Mesendoderm (in vitro differentiated cells): Measurements from ENCODE around the gene MRPL48.

Source experiments
- DNase-seq: peaks from one replicate; pipeline ENCODE4 v3.0.0; 2013
- H2AK5ac ChIP-seq: 2 replicates; pipeline ENCODE4 v1.6.1; 2013; ENCODE audit warnings: low read length, inconsistent platforms
- H2BK120ac ChIP-seq: 2 replicates; pipeline ENCODE4 v1.6.1; 2013; ENCODE audit warnings: low read depth, mild to moderate bottlenecking, low read length, moderate library complexity, mixed read lengths
- H2BK15ac ChIP-seq: replicated peaks from 2 replicates; pipeline ENCODE4 v1.6.1; 2013; ENCODE audit warnings: low read depth, mild to moderate bottlenecking, moderate library complexity
- H2BK5ac ChIP-seq: 2 replicates; pipeline ENCODE4 v1.6.1; 2013; ENCODE audit warnings: low read length, inconsistent platforms
- H3K18ac ChIP-seq: 2 replicates; pipeline ENCODE4 v1.6.1; 2013; ENCODE audit warnings: mild to moderate bottlenecking, low read length, mixed read lengths
- H3K23ac ChIP-seq: one replicate; pipeline ENCODE4 v1.6.1; 2013; ENCODE audit warnings: low read length
- H3K27ac ChIP-seq: 2 replicates; pipeline ENCODE4 v1.5.1; 2013; ENCODE audit warnings: low read depth, mild to moderate bottlenecking, inconsistent platforms, low read length, moderate library complexity
- H3K27me3 ChIP-seq: 2 replicates; pipeline ENCODE4 v1.6.1; 2013; ENCODE audit warnings: low read length, control low read depth, mild to moderate bottlenecking, inconsistent platforms; ENCODE audit not compliant: insufficient read depth, poor library complexity
- H3K36me3 ChIP-seq: 2 replicates; pipeline ENCODE4 v1.6.1; 2013; ENCODE audit warnings: low read length, inconsistent platforms; ENCODE audit not compliant: control insufficient read depth, insufficient read depth
- H3K4ac ChIP-seq: one replicate; pipeline ENCODE4 v1.6.1; 2013; ENCODE audit warnings: low read depth, mild to moderate bottlenecking, low read length, moderate library complexity
- H3K4me1 ChIP-seq: 2 replicates; pipeline ENCODE4 v1.6.1; 2013; ENCODE audit warnings: low read depth, low read length, inconsistent platforms; ENCODE audit not compliant: control insufficient read depth
- H3K4me2 ChIP-seq: 2 replicates; pipeline ENCODE4 v1.6.1; 2013; ENCODE audit warnings: low read length
- H3K4me3 ChIP-seq: 2 replicates; pipeline ENCODE4 v1.5.1; 2013; ENCODE audit warnings: mild to moderate bottlenecking, low read length
- H3K56ac ChIP-seq: one replicate; pipeline ENCODE4 v1.6.1; 2013; ENCODE audit warnings: low read length
- H3K79me1 ChIP-seq: 2 replicates; pipeline ENCODE4 v1.6.1; 2013; ENCODE audit warnings: low read length, inconsistent platforms
- H3K79me2 ChIP-seq: 2 replicates; pipeline ENCODE4 v1.6.1; 2013; ENCODE audit warnings: mild to moderate bottlenecking, low read length; ENCODE audit not compliant: control insufficient read depth, insufficient read depth
- H3K9ac ChIP-seq: 2 replicates; pipeline ENCODE4 v1.6.1; 2013; ENCODE audit warnings: low read length, inconsistent platforms
- H4K5ac ChIP-seq: one replicate; pipeline ENCODE4 v1.6.1; 2013; ENCODE audit warnings: low read length
- H4K8ac ChIP-seq: one replicate; pipeline ENCODE4 v1.6.1; 2013; ENCODE audit warnings: low read depth, mild to moderate bottlenecking, control low read depth, low read length, moderate library complexity
- WGBS: extraction: QIAGEN DNeasy Blood & Tissue Kit; methylation state at CpG from one replicate; pipeline ENCODE4 v1.1.7; 2013; ENCODE audit warnings: low lambda C conversion rate, missing lambda C conversion rate; ENCODE audit not compliant: insufficient coverage; ENCODE audit errors: extremely low coverage; 5-methylcytosine and 5-hydroxymethylcytosine counted together

Gene MRPL48

DNA sequence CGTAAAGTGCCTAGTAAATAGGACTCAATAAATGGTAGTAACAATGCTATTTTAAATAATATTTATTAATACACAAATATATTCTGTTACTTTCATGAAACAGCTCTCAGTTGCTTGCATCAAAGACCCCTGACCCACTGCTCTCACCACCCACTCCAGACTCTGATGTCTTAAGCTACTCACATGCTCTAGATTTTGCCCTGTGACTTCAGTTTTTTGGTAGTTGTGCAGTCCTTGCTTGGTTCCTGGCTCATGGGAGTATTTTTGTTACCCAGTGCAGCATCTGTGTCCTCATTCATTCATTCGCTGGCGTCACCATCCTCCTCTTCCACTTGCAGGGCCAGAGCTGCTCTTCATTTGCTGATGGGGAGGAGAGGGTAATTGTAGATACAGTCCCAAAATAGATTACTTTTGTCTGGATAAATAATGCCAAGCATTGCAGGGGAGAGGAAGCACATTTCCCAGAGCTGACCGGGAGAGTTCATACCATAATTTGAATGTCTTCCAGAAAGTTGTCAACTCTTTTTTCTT, 12.7 kb downstream of the MRPL48 start:
- H3K56ac ChIP-seq: no peak overlapping the region
- H3K4me2 ChIP-seq: no peak overlapping the region
- H3K4me1 ChIP-seq: no peaks in the 10 kb centered on the region
- H3K18ac ChIP-seq: no peak overlapping the region
- H2BK120ac ChIP-seq: no peak overlapping the region
- no peak overlapping the region for H4K5ac ChIP-seq
- no peak overlapping the region for H3K9ac ChIP-seq
- no peak overlapping the region for H4K8ac ChIP-seq
- no peak overlapping the region for H3K23ac ChIP-seq
- WGBS: no CpG with 5 or more reads among the region's 4 CpGs
- H3K4me3 ChIP-seq: no peak overlapping the region
- DNase-seq: no peak
- H3K79me1 ChIP-seq: no peaks in the 10 kb centered on the region
- no peak overlapping the region for H2BK15ac ChIP-seq
- H2BK5ac ChIP-seq: no peak overlapping the region
- H3K4ac ChIP-seq: no peak overlapping the region
- H3K27ac ChIP-seq: no peak overlapping the region
- H3K36me3 ChIP-seq: no peaks in the 10 kb centered on the region
- H3K27me3 ChIP-seq: no peaks in the 10 kb centered on the region
- H3K79me2 ChIP-seq: no peaks in the 10 kb centered on the region
- H2AK5ac ChIP-seq: no peak overlapping the region

DNA sequence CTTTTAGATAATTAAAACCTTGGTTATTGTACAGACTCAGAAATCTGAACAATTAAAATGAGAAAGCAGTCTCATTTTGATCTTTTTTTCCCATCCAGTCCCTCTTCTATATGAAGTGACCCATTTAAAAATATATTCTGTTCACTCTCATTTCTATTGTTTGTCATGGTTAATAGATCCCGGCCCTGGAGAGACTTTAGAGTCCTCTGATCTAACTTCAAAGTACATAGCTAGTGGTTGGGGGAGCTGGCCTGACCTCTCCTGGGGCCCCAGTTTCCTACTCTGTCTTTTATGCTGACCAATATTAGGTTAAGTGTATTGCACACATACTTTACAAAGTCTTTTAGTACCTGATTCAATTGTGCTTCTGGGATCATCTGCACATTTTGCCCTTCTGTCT, 13.5 kb downstream of the MRPL48 start:
- no CpG with 5 or more reads among the region's 1 CpG for WGBS
- Histone ChIP-seq H3K27ac (no peak overlapping the region), H3K23ac (no peak overlapping the region), H2BK5ac (no peak overlapping the region), H4K8ac (no peak overlapping the region), H3K4me2 (no peak overlapping the region), H3K79me1 (no peaks in the 10 kb centered on the region), H3K79me2 (no peaks in the 10 kb centered on the region), H3K4me1 (no peaks in the 10 kb centered on the region), H2BK15ac (no peak overlapping the region), H3K4ac (no peak overlapping the region), H3K27me3 (no peaks in the 10 kb centered on the region), H3K56ac (no peak overlapping the region), H3K36me3 (no peaks in the 10 kb centered on the region), H3K4me3 (no peak overlapping the region), H2AK5ac (no peak overlapping the region), H3K18ac (no peak overlapping the region), H2BK120ac (no peak overlapping the region), H4K5ac (no peak overlapping the region), H3K9ac (no peak overlapping the region)
- DNase-seq: no peak

DNA sequence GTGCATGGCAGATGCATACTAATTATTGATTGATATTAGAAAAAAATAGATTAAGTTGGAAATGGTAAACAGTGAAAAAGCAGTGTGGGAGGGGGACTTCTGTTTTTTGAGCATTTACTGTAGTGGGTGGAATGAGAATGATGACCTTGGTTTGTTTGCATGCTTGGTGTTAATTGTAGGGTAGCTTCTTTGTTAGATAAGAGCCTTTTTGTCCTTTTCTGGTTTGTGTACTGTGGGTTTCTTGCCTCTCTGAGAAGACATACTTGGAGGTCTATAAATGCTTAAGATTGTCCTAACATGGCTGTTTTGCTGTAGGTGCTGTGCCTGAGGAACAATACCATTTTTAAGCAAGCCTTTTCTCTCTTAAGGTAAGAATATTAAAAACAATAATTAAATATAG, 17.0 kb downstream of the MRPL48 start:
- no peak overlapping the region for H3K4me2 ChIP-seq
- no peak overlapping the region for H3K23ac ChIP-seq
- no peaks in the 10 kb centered on the region for H3K79me2 ChIP-seq
- no peak overlapping the region for H3K27ac ChIP-seq
- H3K18ac ChIP-seq: no peak overlapping the region
- H2AK5ac ChIP-seq: no peak overlapping the region
- no peak overlapping the region for H3K4me3 ChIP-seq
- no peak overlapping the region for H3K9ac ChIP-seq
- peaks cover 1% of the 10 kb centered on the region for H3K79me1 ChIP-seq
- H3K4ac ChIP-seq: no peak overlapping the region
- no peaks in the 10 kb centered on the region for H3K4me1 ChIP-seq
- DNase-seq: no peak
- no peak overlapping the region for H3K56ac ChIP-seq
- no peak overlapping the region for H2BK15ac ChIP-seq
- H3K27me3 ChIP-seq: no peaks in the 10 kb centered on the region
- H4K5ac ChIP-seq: no peak overlapping the region
- no peak overlapping the region for H4K8ac ChIP-seq
- no peaks in the 10 kb centered on the region for H3K36me3 ChIP-seq
- H2BK5ac ChIP-seq: no peak overlapping the region
- H2BK120ac ChIP-seq: no peak overlapping the region

DNA sequence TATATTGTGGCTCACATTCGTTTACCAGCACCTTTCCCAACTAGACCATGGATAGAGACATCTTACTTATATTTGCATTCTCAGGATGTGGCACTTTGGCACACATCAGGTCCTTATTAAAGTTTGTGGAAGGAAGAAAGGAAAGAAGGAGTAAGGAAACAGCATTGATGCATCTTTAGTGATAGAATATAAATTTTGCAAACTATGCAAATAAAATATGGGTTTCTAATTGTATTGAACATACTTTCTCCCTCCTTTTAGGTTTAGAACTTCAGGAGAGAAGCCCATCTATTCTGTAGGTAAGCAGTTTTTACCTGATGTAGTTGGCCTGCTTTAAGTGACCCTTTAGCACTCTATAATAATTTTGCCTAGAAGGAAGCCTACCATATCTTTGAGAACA, 20.4 kb downstream of the MRPL48 start:
- no peak overlapping the region for H3K27ac ChIP-seq
- no peak overlapping the region for H2BK120ac ChIP-seq
- H3K4me3 ChIP-seq: no peak overlapping the region
- no peak overlapping the region for H3K9ac ChIP-seq
- no peak overlapping the region for H3K18ac ChIP-seq
- H3K56ac ChIP-seq: no peak overlapping the region
- H3K79me2 ChIP-seq: no peaks in the 10 kb centered on the region
- no peak overlapping the region for H2AK5ac ChIP-seq
- no peak overlapping the region for H4K5ac ChIP-seq
- H2BK15ac ChIP-seq: no peak overlapping the region
- H3K4ac ChIP-seq: no peak overlapping the region
- H2BK5ac ChIP-seq: no peak overlapping the region
- H3K79me1 ChIP-seq: peaks cover 1% of the 10 kb centered on the region
- H3K36me3 ChIP-seq: no peaks in the 10 kb centered on the region
- H3K27me3 ChIP-seq: no peaks in the 10 kb centered on the region
- no CpG with 5 or more reads among the region's 1 CpG for WGBS
- no peak overlapping the region for H3K4me2 ChIP-seq
- no peak for DNase-seq
- H4K8ac ChIP-seq: no peak overlapping the region
- no peaks in the 10 kb centered on the region for H3K4me1 ChIP-seq
- no peak overlapping the region for H3K23ac ChIP-seq

DNA sequence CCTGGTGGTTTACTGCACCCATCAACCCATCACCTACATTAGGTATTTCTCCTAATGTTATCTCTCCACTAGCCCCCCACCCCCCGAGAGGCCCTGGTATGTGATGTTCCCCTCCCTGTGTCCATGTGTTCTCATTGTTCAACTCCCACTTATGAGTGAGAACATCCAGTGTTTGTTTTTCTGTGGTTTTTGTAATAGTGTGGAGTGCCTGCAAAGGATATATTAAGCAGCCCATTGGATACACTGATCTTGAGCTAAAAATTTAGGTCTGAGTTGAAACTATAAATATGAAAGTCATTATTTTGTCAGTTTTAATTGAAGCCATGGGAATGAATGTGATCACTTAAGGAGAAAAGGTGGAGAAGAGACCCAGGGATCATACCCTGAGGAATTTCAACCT, 23.0 kb downstream of the MRPL48 start:
- no peak overlapping the region for H3K18ac ChIP-seq
- no peak overlapping the region for H3K27ac ChIP-seq
- no peak overlapping the region for H3K56ac ChIP-seq
- peaks cover 1% of the 10 kb centered on the region for H3K79me1 ChIP-seq
- no peak overlapping the region for H3K23ac ChIP-seq
- no peak overlapping the region for H4K5ac ChIP-seq
- no peaks in the 10 kb centered on the region for H3K27me3 ChIP-seq
- DNase-seq: no peak
- no peak overlapping the region for H2BK120ac ChIP-seq
- no peaks in the 10 kb centered on the region for H3K4me1 ChIP-seq
- H3K79me2 ChIP-seq: no peaks in the 10 kb centered on the region
- no peak overlapping the region for H3K4ac ChIP-seq
- H3K4me3 ChIP-seq: no peak overlapping the region
- H2AK5ac ChIP-seq: no peak overlapping the region
- no peak overlapping the region for H4K8ac ChIP-seq
- no CpG with 5 or more reads among the region's 1 CpG for WGBS
- H3K4me2 ChIP-seq: no peak overlapping the region
- no peak overlapping the region for H3K9ac ChIP-seq
- no peak overlapping the region for H2BK15ac ChIP-seq
- H2BK5ac ChIP-seq: no peak overlapping the region
- H3K36me3 ChIP-seq: no peaks in the 10 kb centered on the region

DNA sequence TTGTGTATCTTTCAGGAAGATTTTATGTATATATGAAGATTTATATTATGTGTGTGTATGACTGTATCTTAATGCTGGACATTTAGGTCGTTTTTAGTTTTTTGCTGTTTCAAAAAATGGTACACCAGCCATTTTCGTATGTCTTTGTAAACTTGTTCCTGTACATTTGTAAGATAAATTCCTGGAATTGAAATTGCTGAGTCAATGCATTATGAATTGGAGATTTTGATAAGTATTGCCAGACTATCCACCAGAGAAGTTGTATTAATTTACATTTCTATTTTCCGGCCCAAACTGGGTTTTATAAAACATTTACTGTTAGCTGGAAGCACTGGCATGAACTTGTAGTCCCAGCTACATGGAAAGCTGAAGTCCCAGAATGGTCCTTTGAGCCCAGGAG, 24.6 kb downstream of the MRPL48 start:
- Histone ChIP-seq H3K23ac (no peak overlapping the region), H2BK5ac (no peak overlapping the region), H2BK15ac (no peak overlapping the region), H3K56ac (no peak overlapping the region), H3K79me1 (peaks cover 1% of the 10 kb centered on the region), H2BK120ac (no peak overlapping the region), H3K9ac (no peak overlapping the region), H4K5ac (no peak overlapping the region), H3K79me2 (no peaks in the 10 kb centered on the region), H3K18ac (no peak overlapping the region), H3K36me3 (no peaks in the 10 kb centered on the region), H2AK5ac (no peak overlapping the region), H3K4me2 (no peak overlapping the region), H3K4ac (no peak overlapping the region), H4K8ac (no peak overlapping the region), H3K4me1 (no peaks in the 10 kb centered on the region), H3K27me3 (no peaks in the 10 kb centered on the region), H3K27ac (no peak overlapping the region), H3K4me3 (no peak overlapping the region)
- 100% methylated on average over 1 of the region's 3 CpGs for WGBS
- DNase-seq: no peak
